ENCODE results near the gene TRABD.
A peak's percentile ranks its signal among the peaks of the same experiment; 100 is the strongest.
"Not testable (repeated sequence)": the region's sequence is repeated elsewhere in the genome, so short reads cannot be mapped to it uniquely, and the experiment has no call there.

Gene TRABD

GRCh38 chr22:50204998-50205397 is 19.3 kb downstream of the TRABD start:
- not testable (repeated sequence) for DNase-seq

- no peak for DNase-seq
Measured at GRCh38 chr22:50205781-50206569, 20.3 kb downstream of the TRABD start.

GRCh38 chr22:50206599-50206998 is 20.9 kb downstream of the TRABD start:
- no peak for DNase-seq

- no peak for DNase-seq
Measured at GRCh38 chr22:50207383-50208140, 21.8 kb downstream of the TRABD start.

- DNase-seq: no peak
Measured at GRCh38 chr22:50208430-50208938, 22.8 kb downstream of the TRABD start.

- no peak for DNase-seq
Measured at GRCh38 chr22:50208939-50209892, 23.5 kb downstream of the TRABD start.

GRCh38 chr22:50209893-50210292 is 24.2 kb downstream of the TRABD start:
- peak; percentile 67 to 69 for DNase-seq

GRCh38 chr22:50210378-50211139 is 24.8 kb downstream of the TRABD start:
- DNase-seq: no peak

- no peak for DNase-seq
Measured at GRCh38 chr22:50211147-50211546, 25.4 kb downstream of the TRABD start.

GRCh38 chr22:50213263-50213662 is 27.6 kb downstream of the TRABD start:
- DNase-seq: no peak

- no peak for DNase-seq
Measured at GRCh38 chr22:50215297-50216054, 29.8 kb downstream of the TRABD start.

- no peak for DNase-seq
Measured at GRCh38 chr22:50216055-50216683, 30.5 kb downstream of the TRABD start.

GRCh38 chr22:50216684-50217520 is 31.2 kb downstream of the TRABD start:
- DNase-seq: no peak

- no peak for DNase-seq
Measured at GRCh38 chr22:50217543-50218152, 31.9 kb downstream of the TRABD start.

GRCh38 chr22:50218153-50218995 is 32.7 kb downstream of the TRABD start:
- DNase-seq: no peak

GRCh38 chr22:50218996-50219727 is 33.4 kb downstream of the TRABD start:
- DNase-seq: no peak

GRCh38 chr22:50219800-50220602 is 34.3 kb downstream of the TRABD start:
- no peak for DNase-seq
